ENCODE measurements around the gene SMPX.
A peak's percentile ranks its signal among the peaks of the same experiment; 100 is the strongest.

The SMPX gene

GRCh38 chrX:21711129-21711847 lies 46.6 kb downstream of the SMPX start:
- peak in 1 of 14 donors; percentile 21 for DNase-seq

GRCh38 chrX:21708116-21708515 lies 49.8 kb downstream of the SMPX start:
- no peak for DNase-seq

GRCh38 chrX:21705225-21705624 lies 52.7 kb downstream of the SMPX start:
- no peak for DNase-seq

GRCh38 chrX:21702725-21703124 lies 55.2 kb downstream of the SMPX start:
- DNase-seq: no peak

- DNase-seq: no peak
These were observed 56.9 kb downstream of the SMPX start for GRCh38 chrX:21700967-21701366.

GRCh38 chrX:21700275-21700674 lies 57.6 kb downstream of the SMPX start:
- no peak for DNase-seq

- no peak for DNase-seq
These were observed 58.8 kb downstream of the SMPX start for GRCh38 chrX:21699136-21699535.

- no peak for DNase-seq
These were observed 59.6 kb downstream of the SMPX start for GRCh38 chrX:21698272-21698671.

GRCh38 chrX:21691512-21692018 lies 66.4 kb downstream of the SMPX start:
- DNase-seq: no peak

GRCh38 chrX:21683941-21684340 lies 74.0 kb downstream of the SMPX start:
- DNase-seq: no peak

GRCh38 chrX:21678048-21678612 lies 79.8 kb downstream of the SMPX start:
- DNase-seq: no peak

GRCh38 chrX:21675931-21676330 lies 82.0 kb downstream of the SMPX start:
- no peak for DNase-seq

GRCh38 chrX:21674430-21675186 lies 83.3 kb downstream of the SMPX start:
- no peak for DNase-seq

- DNase-seq: no peak
These were observed 91.2 kb downstream of the SMPX start for GRCh38 chrX:21666679-21667078.

- DNase-seq: no peak
These were observed 91.7 kb downstream of the SMPX start for GRCh38 chrX:21666252-21666651.

- no peak for DNase-seq
These were observed 95.2 kb downstream of the SMPX start for GRCh38 chrX:21662761-21663160.

GRCh38 chrX:21661316-21661715 lies 96.6 kb downstream of the SMPX start:
- DNase-seq: no peak

GRCh38 chrX:21660156-21660555 lies 97.8 kb downstream of the SMPX start:
- DNase-seq: no peak

GRCh38 chrX:21659320-21659719 lies 98.6 kb downstream of the SMPX start:
- no peak for DNase-seq

- peak in 1 of 14 donors; percentile 27 for DNase-seq
These were observed 99.2 kb downstream of the SMPX start for GRCh38 chrX:21658746-21659145.

GRCh38 chrX:21658152-21658737 lies 99.7 kb downstream of the SMPX start, which contains the start of gene KLHL34:
KLHL34 (minus strand) TSS chrX:21658330; CDS start chrX:21657788, 542 bp downstream.
- DNase-seq: no peak

GRCh38 chrX:21657318-21658151 lies 100.4 kb downstream of the SMPX start:
- no peak for DNase-seq
